ENCODE results near the gene PPP2R3B. TPM values are rescaled to one million over a fixed set of nuclear protein-coding genes. Genes with fewer than 3 reads are reported as not detected.

Gene PPP2R3B
- total RNA-seq, 2 experiments from 2014 or later, result 12.1 to 14.0 TPM

GRCh38 chrX:340121-340520 lies 46.6 kb downstream of the PPP2R3B start:
- H3K27me3 ChIP-seq (ENCODE audit: control insufficient read depth in 1 of 2, insufficient read depth in 2 of 2, low read length in 2 of 2), result no peaks in the 10 kb centered on the region
- H3K36me3 ChIP-seq (ENCODE audit: insufficient read depth, low read length), result peaks cover 7% of the 10 kb centered on the region
- intact Hi-C loops (cut with DNase I, micrococcal nuclease), result no loop called here
- ATAC-seq (ENCODE audit: poor library complexity) (no peak), DNase-seq (no peak)
- H3K36me3 Mint-ChIP-seq (ENCODE audit: low read depth), result peaks cover 19% of the 10 kb centered on the region
- CTCF ChIA-PET, result no interaction called here
- POLR2A ChIA-PET, result no interaction called here
- H3K4me3 Mint-ChIP-seq, result no peak overlapping the region
- no peaks in the 10 kb centered on the region for H3K4me1 ChIP-seq (ENCODE audit: insufficient read depth, low read length)
- no peaks in the 10 kb centered on the region for H3K27me3 Mint-ChIP-seq
- peaks cover 0 to 29% of the 10 kb centered on the region in 2 experiments for H3K9me3 ChIP-seq (ENCODE audit: control insufficient read depth in 1 of 2, insufficient read depth in 1 of 2, low read length in 2 of 2)
- H3K9me3 Mint-ChIP-seq, result no peaks in the 10 kb centered on the region
- H3K27ac Mint-ChIP-seq, result no peak overlapping the region
- no peak overlapping the region for H3K4me3 ChIP-seq (ENCODE audit: low read length)
- no peak overlapping the region for H3K27ac ChIP-seq (ENCODE audit: low read depth in 1 of 2, low read length in 2 of 2)
- no peaks in the 10 kb centered on the region for H3K4me1 Mint-ChIP-seq (ENCODE audit: low read depth)
- no peak for TF ChIP-seq CTCF (IDR thresholded peaks at IDR 0.05)

GRCh38 chrX:338836-339400 lies 47.8 kb downstream of the PPP2R3B start:
- Histone ChIP-seq H3K9me3 (ENCODE audit: control insufficient read depth in 1 of 2, insufficient read depth in 1 of 2, low read length in 2 of 2) (peaks cover 0 to 17% of the 10 kb centered on the region in 2 experiments), H3K4me3 (ENCODE audit: low read length) (no peak overlapping the region), H3K4me1 (ENCODE audit: insufficient read depth, low read length) (no peaks in the 10 kb centered on the region), H3K36me3 (ENCODE audit: insufficient read depth, low read length) (peaks cover 5% of the 10 kb centered on the region), H3K27me3 (ENCODE audit: control insufficient read depth in 1 of 2, insufficient read depth in 2 of 2, low read length in 2 of 2) (no peaks in the 10 kb centered on the region), H3K27ac (ENCODE audit: low read depth in 1 of 2, low read length in 2 of 2) (no peak overlapping the region)
- intact Hi-C loops (cut with DNase I, micrococcal nuclease), result no loop called here
- no peaks in the 10 kb centered on the region for H3K4me1 Mint-ChIP-seq (ENCODE audit: low read depth)
- DNase-seq (peak in 2 of 14 experiments; percentile 30 to 53), ATAC-seq (ENCODE audit: poor library complexity) (peak; percentile 39)
- ChIA-PET CTCF (no interaction called here), POLR2A (no interaction called here)
- H3K36me3 Mint-ChIP-seq (ENCODE audit: low read depth), result peaks cover 19% of the 10 kb centered on the region
- no peaks in the 10 kb centered on the region for H3K27me3 Mint-ChIP-seq
- TF ChIP-seq CTCF (IDR thresholded peaks at IDR 0.05), result no peak
- no peak overlapping the region for H3K27ac Mint-ChIP-seq
- H3K9me3 Mint-ChIP-seq, result no peaks in the 10 kb centered on the region
- H3K4me3 Mint-ChIP-seq, result no peak overlapping the region

- no peak overlapping the region for H3K27ac ChIP-seq (ENCODE audit: low read depth in 1 of 2, low read length in 2 of 2)
- ATAC-seq (ENCODE audit: poor library complexity) (no peak), DNase-seq (no peak)
- Mint-ChIP-seq H3K27ac (no peak overlapping the region), H3K9me3 (no peaks in the 10 kb centered on the region), H3K27me3 (no peaks in the 10 kb centered on the region), H3K4me1 (ENCODE audit: low read depth) (no peaks in the 10 kb centered on the region), H3K36me3 (ENCODE audit: low read depth) (peaks cover 19% of the 10 kb centered on the region), H3K4me3 (no peak overlapping the region)
- H3K36me3 ChIP-seq (ENCODE audit: insufficient read depth, low read length), result peaks cover 5% of the 10 kb centered on the region
- H3K9me3 ChIP-seq (ENCODE audit: control insufficient read depth in 1 of 2, insufficient read depth in 1 of 2, low read length in 2 of 2), result peaks cover 0 to 13% of the 10 kb centered on the region in 2 experiments
- intact Hi-C loops (cut with DNase I, micrococcal nuclease), result no loop called here
- no peaks in the 10 kb centered on the region for H3K4me1 ChIP-seq (ENCODE audit: insufficient read depth, low read length)
- ChIA-PET CTCF (no interaction called here), POLR2A (no interaction called here)
- no peaks in the 10 kb centered on the region for H3K27me3 ChIP-seq (ENCODE audit: control insufficient read depth in 1 of 2, insufficient read depth in 2 of 2, low read length in 2 of 2)
- no peak for TF ChIP-seq CTCF (IDR thresholded peaks at IDR 0.05)
- H3K4me3 ChIP-seq (ENCODE audit: low read length), result no peak overlapping the region
Observed at GRCh38 chrX:338281-338835, 48.3 kb downstream of the PPP2R3B start.
